ENCODE measurements around the gene IL22. TPM values are rescaled to one million over a fixed set of nuclear protein-coding genes. Genes with fewer than 3 reads are reported as not detected.

Gene IL22
- total RNA-seq, 2 experiments from 2014 or later: not detected

DNA sequence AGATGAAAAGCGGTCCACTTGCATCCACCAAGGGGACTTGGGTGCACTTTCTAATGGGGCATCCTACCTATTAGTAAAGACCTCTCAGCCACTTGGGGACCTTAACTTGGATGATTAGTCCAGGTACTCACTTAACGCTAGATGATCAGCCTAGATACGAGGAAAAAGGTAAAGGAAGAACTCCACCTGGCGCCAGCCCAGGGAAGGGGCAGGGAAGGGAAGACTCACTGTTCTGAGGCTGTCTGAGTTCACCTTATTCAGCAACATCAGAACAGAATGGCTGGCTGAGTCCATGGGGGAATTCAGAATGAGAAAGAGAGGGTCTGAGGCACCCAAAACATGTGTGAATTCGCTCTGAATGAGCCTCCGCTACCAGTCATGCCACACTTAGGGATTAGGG lies 7.1 kb downstream of the IL22 start:
- no peak overlapping the region for H3K4me3 ChIP-seq (ENCODE audit: low read depth, low read length, poor library complexity, severe bottlenecking)
- peaks cover 2% of the 10 kb centered on the region for H3K4me1 ChIP-seq (ENCODE audit: insufficient read depth, low read length, poor library complexity, severe bottlenecking)
- H3K9me3 ChIP-seq (ENCODE audit: low read length): peaks cover 7% of the 10 kb centered on the region; the same call in 1 of the 2 replicates
- H3K79me2 ChIP-seq (ENCODE audit: insufficient read depth, low read depth, low read length): no peaks in the 10 kb centered on the region
- no peaks in the 10 kb centered on the region for H4K20me1 ChIP-seq (ENCODE audit: insufficient read depth, low read length)
- CTCF ChIA-PET (ENCODE audit: unreplicated experiment): no interaction called here
- POLR2A ChIA-PET: interaction anchor here (0.5 kb wide), 1 partner anchor 45 kb away, joined by 4 read pairs; no protein-coding TSS in a partner anchor
- no peak overlapping the region for H3K4me2 ChIP-seq (ENCODE audit: low read length)
- BruUV-seq (replicated peaks): no TSS peak
- no peak for TF ChIP-seq EZH2phosphoT487 (IDR thresholded peaks at IDR 0.05; ENCODE audit: borderline replicate concordance, low read depth, low read length)
- TF ChIP-seq, protein P1, sequence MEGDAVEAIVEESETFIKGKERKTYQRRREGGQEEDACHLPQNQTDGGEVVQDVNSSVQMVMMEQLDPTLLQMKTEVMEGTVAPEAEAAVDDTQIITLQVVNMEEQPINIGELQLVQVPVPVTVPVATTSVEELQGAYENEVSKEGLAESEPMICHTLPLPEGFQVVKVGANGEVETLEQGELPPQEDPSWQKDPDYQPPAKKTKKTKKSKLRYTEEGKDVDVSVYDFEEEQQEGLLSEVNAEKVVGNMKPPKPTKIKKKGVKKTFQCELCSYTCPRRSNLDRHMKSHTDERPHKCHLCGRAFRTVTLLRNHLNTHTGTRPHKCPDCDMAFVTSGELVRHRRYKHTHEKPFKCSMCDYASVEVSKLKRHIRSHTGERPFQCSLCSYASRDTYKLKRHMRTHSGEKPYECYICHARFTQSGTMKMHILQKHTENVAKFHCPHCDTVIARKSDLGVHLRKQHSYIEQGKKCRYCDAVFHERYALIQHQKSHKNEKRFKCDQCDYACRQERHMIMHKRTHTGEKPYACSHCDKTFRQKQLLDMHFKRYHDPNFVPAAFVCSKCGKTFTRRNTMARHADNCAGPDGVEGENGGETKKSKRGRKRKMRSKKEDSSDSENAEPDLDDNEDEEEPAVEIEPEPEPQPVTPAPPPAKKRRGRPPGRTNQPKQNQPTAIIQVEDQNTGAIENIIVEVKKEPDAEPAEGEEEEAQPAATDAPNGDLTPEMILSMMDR (conservative IDR thresholded peaks at IDR 0.05; ENCODE audit: low read length): no peak
- no peak overlapping the region for H2AFZ ChIP-seq (ENCODE audit: low read length)
- no peaks in the 10 kb centered on the region for H3K36me3 ChIP-seq (ENCODE audit: insufficient read depth, low read length)
- no peak for DNase-seq (ENCODE audit: low spot score)
- no peak overlapping the region for H3K27ac ChIP-seq (ENCODE audit: low read depth, low read length, poor library complexity, severe bottlenecking)
- no peaks in the 10 kb centered on the region for H3K9me2 ChIP-seq (ENCODE audit: insufficient read depth, low read length)
- intact Hi-C loops (cut with micrococcal nuclease; ENCODE audit: unreplicated experiment): no loop called here

GRCh38 chr12:68245180-68246021 lies 8.0 kb downstream of the IL22 start:
- no peak for DNase-seq (ENCODE audit: low spot score)
- BruUV-seq (replicated peaks): no TSS peak

More at GRCh38 chr12:68245180-68246021, 8.0 kb downstream of the IL22 start:
- ChIA-PET POLR2A (interaction anchor here (0.6 kb wide), 1 partner anchor 917 kb away, joined by 6 read pairs; no protein-coding TSS in a partner anchor), CTCF (ENCODE audit: unreplicated experiment) (no interaction called here)
- Histone ChIP-seq H4K20me1 (ENCODE audit: insufficient read depth, low read length) (no peaks in the 10 kb centered on the region), H3K4me2 (ENCODE audit: low read length) (no peak overlapping the region), H2AFZ (ENCODE audit: low read length) (no peak overlapping the region), H3K27ac (ENCODE audit: low read depth, low read length, poor library complexity, severe bottlenecking) (no peak overlapping the region), H3K36me3 (ENCODE audit: insufficient read depth, low read length) (no peaks in the 10 kb centered on the region), H3K79me2 (ENCODE audit: insufficient read depth, low read depth, low read length) (no peaks in the 10 kb centered on the region), H3K9me3 (ENCODE audit: low read length) (peaks cover 7% of the 10 kb centered on the region; the same call in 1 of the 2 replicates), H3K4me3 (ENCODE audit: low read depth, low read length, poor library complexity, severe bottlenecking) (no peak overlapping the region), H3K9me2 (ENCODE audit: insufficient read depth, low read length) (no peaks in the 10 kb centered on the region), H3K4me1 (ENCODE audit: insufficient read depth, low read length, poor library complexity, severe bottlenecking) (peaks cover 11% of the 10 kb centered on the region)
- intact Hi-C loops (cut with micrococcal nuclease; ENCODE audit: unreplicated experiment): no loop called here
- no peak for TF ChIP-seq EZH2phosphoT487 (IDR thresholded peaks at IDR 0.05; ENCODE audit: borderline replicate concordance, low read depth, low read length)
- TF ChIP-seq, protein P1 (conservative IDR thresholded peaks at IDR 0.05; ENCODE audit: low read length): no peak
